Astrocyte (in vitro differentiated cells and primary cell): Measurements from ENCODE around the gene SESN3. TPM values are rescaled to one million over a fixed set of nuclear protein-coding genes. Genes with fewer than 3 reads are reported as not detected.

Source experiments
- DNase-seq: peaks from one replicate; pipeline ENCODE4 v3.0.0-alpha.2; 2010; ENCODE audit warnings: low read depth
- FAIRE-seq: peaks from 2 replicates; lab custom pipeline; 2011; peaks lifted over from hg19 to GRCh38; lab: Jason Lieb, UNC
- H2AFZ ChIP-seq: 2 replicates; pipeline ENCODE4 v1.6.0; 2012; ENCODE audit warnings: low read depth, low read length, inconsistent platforms
- H3K27ac ChIP-seq: 2 replicates; pipeline ENCODE4 v1.5.1; 2011; ENCODE audit warnings: low read depth, low read length, inconsistent platforms
- H3K27me3 ChIP-seq: 2 replicates; pipeline ENCODE4 v1.6.0; 2011; ENCODE audit warnings: low read length, inconsistent platforms; ENCODE audit not compliant: insufficient read depth
- H3K36me3 ChIP-seq: 2 replicates; pipeline ENCODE4 v1.5.1; 2011; ENCODE audit warnings: low read length, inconsistent platforms; ENCODE audit not compliant: insufficient read depth
- H3K4me1 ChIP-seq: 2 replicates; pipeline ENCODE4 v1.5.1; 2011; ENCODE audit warnings: low read length, inconsistent platforms; ENCODE audit not compliant: insufficient read depth
- H3K4me2 ChIP-seq: 2 replicates; pipeline ENCODE4 v1.6.0; 2012; ENCODE audit warnings: low read length, inconsistent platforms
- H3K4me3 ChIP-seq: 2 replicates; pipeline ENCODE4 v1.5.1; 2011; ENCODE audit warnings: low read depth, mild to moderate bottlenecking, low read length, inconsistent platforms; ENCODE audit not compliant: insufficient read depth
- H3K79me2 ChIP-seq: 2 replicates; pipeline ENCODE4 v1.6.0; 2012; ENCODE audit warnings: mild to moderate bottlenecking, low read length, inconsistent platforms; ENCODE audit not compliant: insufficient read depth
- H3K9ac ChIP-seq: 2 replicates; pipeline ENCODE4 v1.6.0; 2012; ENCODE audit warnings: mild to moderate bottlenecking, low read length, inconsistent platforms
- H3K9me3 ChIP-seq: 2 replicates; pipeline ENCODE4 v1.5.1; 2012; ENCODE audit warnings: low read depth, mild to moderate bottlenecking, low read length, inconsistent platforms; ENCODE audit not compliant: insufficient read depth
- H4K20me1 ChIP-seq: 2 replicates; pipeline ENCODE4 v1.6.0; 2012; ENCODE audit warnings: low read length, inconsistent platforms; ENCODE audit not compliant: insufficient read depth
- H3K27ac Mint-ChIP-seq: one replicate; pipeline ENCODE4 v1.8.0; 2021; ENCODE audit warnings: mild to moderate bottlenecking, mixed read lengths; ENCODE audit not compliant: unreplicated experiment
- H3K27me3 Mint-ChIP-seq: one replicate; pipeline ENCODE4 v1.8.0; 2021; ENCODE audit warnings: low read depth, mixed read lengths; ENCODE audit not compliant: unreplicated experiment
- H3K36me3 Mint-ChIP-seq: one replicate; pipeline ENCODE4 v1.8.0; 2021; ENCODE audit warnings: low read depth, mixed read lengths; ENCODE audit not compliant: unreplicated experiment
- H3K4me1 Mint-ChIP-seq: one replicate; pipeline ENCODE4 v1.8.0; 2021; ENCODE audit warnings: low read depth, mixed read lengths; ENCODE audit not compliant: unreplicated experiment
- H3K4me3 Mint-ChIP-seq: one replicate; pipeline ENCODE4 v1.8.0; 2021; ENCODE audit warnings: mild to moderate bottlenecking, moderate library complexity, mixed read lengths; ENCODE audit not compliant: unreplicated experiment
- H3K9me3 Mint-ChIP-seq: one replicate; pipeline ENCODE4 v1.8.0; 2021; ENCODE audit warnings: mild to moderate bottlenecking, mixed read lengths; ENCODE audit not compliant: unreplicated experiment
- EZH2 ChIP-seq: IDR thresholded peaks from 2 replicates; pipeline ENCODE4 v1.6.1; 2012; ENCODE audit warnings: mild to moderate bottlenecking, low read length, inconsistent platforms; ENCODE audit not compliant: insufficient read depth
- total RNA-seq: library from RNA; stranded (reverse); gene quantifications from 2 replicates; pipeline ENCODE4 v1.2.1, GENCODE V29; 2021
- TF ChIP-seq, protein P1 (sequence below): IDR thresholded peaks from 2 replicates; pipeline ENCODE4 v1.5.1; 2011; ENCODE audit warnings: low read depth, mild to moderate bottlenecking, inconsistent platforms, low read length, moderate library complexity; ENCODE audit not compliant: insufficient read depth

The SESN3 gene
- total RNA-seq, 1 donor from 2014 or later, result 98.1 TPM

DNA sequence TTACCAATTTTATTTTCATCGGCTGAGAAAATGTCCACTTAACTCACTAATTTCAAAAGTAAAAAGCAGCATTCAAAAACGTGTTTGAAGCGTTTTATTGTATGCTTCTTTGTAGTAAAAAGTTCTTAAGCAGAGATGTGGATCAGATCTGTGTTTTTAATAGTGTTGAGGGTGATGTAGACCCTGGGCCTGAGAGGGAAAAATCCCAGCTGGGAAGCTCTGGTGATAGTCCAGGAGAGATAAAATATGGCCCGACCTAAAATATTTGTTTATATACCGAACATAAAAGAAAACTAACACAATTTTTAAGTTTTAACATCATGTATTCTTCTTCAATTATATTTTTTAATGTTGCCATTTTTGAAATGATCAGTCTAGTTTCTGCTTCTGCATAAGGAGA lies 35.2 kb downstream of the SESN3 start:
- TF ChIP-seq EZH2, result no peak
- TF ChIP-seq, protein P1, sequence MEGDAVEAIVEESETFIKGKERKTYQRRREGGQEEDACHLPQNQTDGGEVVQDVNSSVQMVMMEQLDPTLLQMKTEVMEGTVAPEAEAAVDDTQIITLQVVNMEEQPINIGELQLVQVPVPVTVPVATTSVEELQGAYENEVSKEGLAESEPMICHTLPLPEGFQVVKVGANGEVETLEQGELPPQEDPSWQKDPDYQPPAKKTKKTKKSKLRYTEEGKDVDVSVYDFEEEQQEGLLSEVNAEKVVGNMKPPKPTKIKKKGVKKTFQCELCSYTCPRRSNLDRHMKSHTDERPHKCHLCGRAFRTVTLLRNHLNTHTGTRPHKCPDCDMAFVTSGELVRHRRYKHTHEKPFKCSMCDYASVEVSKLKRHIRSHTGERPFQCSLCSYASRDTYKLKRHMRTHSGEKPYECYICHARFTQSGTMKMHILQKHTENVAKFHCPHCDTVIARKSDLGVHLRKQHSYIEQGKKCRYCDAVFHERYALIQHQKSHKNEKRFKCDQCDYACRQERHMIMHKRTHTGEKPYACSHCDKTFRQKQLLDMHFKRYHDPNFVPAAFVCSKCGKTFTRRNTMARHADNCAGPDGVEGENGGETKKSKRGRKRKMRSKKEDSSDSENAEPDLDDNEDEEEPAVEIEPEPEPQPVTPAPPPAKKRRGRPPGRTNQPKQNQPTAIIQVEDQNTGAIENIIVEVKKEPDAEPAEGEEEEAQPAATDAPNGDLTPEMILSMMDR, result no peak

DNA sequence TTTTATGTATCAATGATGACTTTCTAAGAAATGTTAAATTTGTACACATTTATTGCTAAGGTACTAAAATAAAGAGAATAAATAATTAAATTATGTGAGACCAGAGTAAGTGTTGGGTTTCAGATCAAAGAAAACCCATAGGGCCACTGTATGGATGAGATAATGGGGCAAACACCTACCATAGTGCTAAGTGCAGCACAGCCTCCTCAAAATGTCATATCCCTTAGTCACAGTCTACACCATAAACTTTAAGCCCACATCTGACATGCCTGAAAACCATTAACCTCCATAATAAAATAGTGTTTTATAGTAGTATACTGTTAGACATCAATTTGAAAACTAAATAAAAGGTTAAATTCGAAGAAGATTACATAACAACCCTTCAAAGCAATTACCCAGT lies 37.5 kb downstream of the SESN3 start:
- H3K9me3 ChIP-seq, result no peaks in the 10 kb centered on the region
- Mint-ChIP-seq H3K4me3 (no peak overlapping the region), H3K4me1 (peaks cover 11% of the 10 kb centered on the region), H3K27me3 (no peaks in the 10 kb centered on the region), H3K27ac (no peak overlapping the region), H3K9me3 (no peaks in the 10 kb centered on the region), H3K36me3 (peaks cover 14% of the 10 kb centered on the region)
- no peak overlapping the region for H3K4me2 ChIP-seq
- FAIRE-seq, result no peak
- no peak overlapping the region for H3K27ac ChIP-seq
- H2AFZ ChIP-seq, result no peak overlapping the region
- H3K9ac ChIP-seq, result no peak overlapping the region
- no peaks in the 10 kb centered on the region for H3K4me1 ChIP-seq
- H3K4me3 ChIP-seq, result no peak overlapping the region
- no peaks in the 10 kb centered on the region for H3K36me3 ChIP-seq
- peaks cover 5% of the 10 kb centered on the region for H3K79me2 ChIP-seq
- no peaks in the 10 kb centered on the region for H3K27me3 ChIP-seq
- TF ChIP-seq, protein P1, result no peak
- no peak for TF ChIP-seq EZH2
- no peak for DNase-seq
- H4K20me1 ChIP-seq, result no peaks in the 10 kb centered on the region

More for the DNA sequence above, 35.2 kb downstream of the SESN3 start:
- Mint-ChIP-seq H3K27ac (no peak overlapping the region), H3K9me3 (no peaks in the 10 kb centered on the region), H3K27me3 (no peaks in the 10 kb centered on the region), H3K36me3 (peaks cover 6% of the 10 kb centered on the region), H3K4me1 (peaks cover 11% of the 10 kb centered on the region), H3K4me3 (no peak overlapping the region)
- Histone ChIP-seq H3K4me1 (no peaks in the 10 kb centered on the region), H3K4me3 (no peak overlapping the region), H4K20me1 (no peaks in the 10 kb centered on the region), H3K27me3 (no peaks in the 10 kb centered on the region), H3K79me2 (peaks cover 5% of the 10 kb centered on the region), H3K36me3 (no peaks in the 10 kb centered on the region), H3K9me3 (no peaks in the 10 kb centered on the region), H3K4me2 (no peak overlapping the region), H3K9ac (no peak overlapping the region), H2AFZ (no peak overlapping the region), H3K27ac (no peak overlapping the region)
- no peak for FAIRE-seq
- DNase-seq, result no peak

DNA sequence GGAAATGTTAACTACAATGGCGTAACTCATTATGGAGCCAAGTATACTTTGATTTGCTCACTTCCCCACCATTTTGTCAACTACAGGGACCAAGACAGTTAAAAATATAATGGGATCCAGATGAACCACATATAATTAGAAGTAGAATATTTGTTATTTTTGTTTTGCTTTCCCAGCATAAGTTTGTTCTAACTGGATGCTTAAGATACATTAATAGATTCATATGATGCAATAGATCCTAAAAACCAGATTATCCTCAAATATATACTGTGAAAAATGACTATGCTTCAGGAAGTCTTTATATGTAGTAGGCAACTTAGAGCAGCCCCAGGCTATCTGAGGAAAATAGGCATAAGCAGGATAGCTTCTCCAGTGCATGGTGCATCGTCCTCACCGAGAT lies 38.3 kb downstream of the SESN3 start:
- H3K9ac ChIP-seq, result no peak overlapping the region
- no peak overlapping the region for H3K27ac ChIP-seq
- FAIRE-seq (no peak), DNase-seq (no peak)
- no peaks in the 10 kb centered on the region for H3K27me3 ChIP-seq
- H3K79me2 ChIP-seq, result peaks cover 3% of the 10 kb centered on the region
- H4K20me1 ChIP-seq, result no peaks in the 10 kb centered on the region
- Mint-ChIP-seq H3K36me3 (peaks cover 14% of the 10 kb centered on the region), H3K9me3 (no peaks in the 10 kb centered on the region), H3K4me1 (peaks cover 8% of the 10 kb centered on the region), H3K4me3 (no peak overlapping the region), H3K27ac (no peak overlapping the region), H3K27me3 (no peaks in the 10 kb centered on the region)
- H3K4me2 ChIP-seq, result no peak overlapping the region
- no peaks in the 10 kb centered on the region for H3K4me1 ChIP-seq
- no peak overlapping the region for H3K4me3 ChIP-seq
- no peaks in the 10 kb centered on the region for H3K9me3 ChIP-seq
- H3K36me3 ChIP-seq, result no peaks in the 10 kb centered on the region
- no peak for TF ChIP-seq EZH2
- TF ChIP-seq, protein P1, result no peak
- no peak overlapping the region for H2AFZ ChIP-seq
